Stimulated activated CD4-positive, alpha-beta T cell treated with anti-CD3 and anti-CD28 coated beads, Interleukin-4, amount 100 ng/mL, for 48 hours (primary cell): ENCODE results near the gene NAALADL2.

ENCODE experiments used
- DNase-seq, 2 donors: peaks; one replicate each; pipeline ENCODE4 v3.0.0-alpha.2; 2020; ENCODE audit warnings: low read depth in 2 of 2

The NAALADL2 gene

GRCh38 chr3:175307642-175308041, 448.5 kb downstream of the NAALADL2 start:
- DNase-seq: no peak

GRCh38 chr3:175308097-175308496, 449.0 kb downstream of the NAALADL2 start:
- DNase-seq: no peak

GRCh38 chr3:175310046-175310445, 450.9 kb downstream of the NAALADL2 start:
- no peak for DNase-seq

- DNase-seq: no peak
Measured at GRCh38 chr3:175311404-175311803, 452.3 kb downstream of the NAALADL2 start.

- DNase-seq: no peak
Measured at GRCh38 chr3:175311946-175312345, 452.8 kb downstream of the NAALADL2 start.

- DNase-seq: no peak
Measured at GRCh38 chr3:175312791-175313190, 453.7 kb downstream of the NAALADL2 start.

GRCh38 chr3:175316799-175317198, 457.7 kb downstream of the NAALADL2 start:
- no peak for DNase-seq

- no peak for DNase-seq
Measured at GRCh38 chr3:175325440-175325839, 466.3 kb downstream of the NAALADL2 start.

GRCh38 chr3:175326041-175326440, 466.9 kb downstream of the NAALADL2 start:
- DNase-seq: no peak

- no peak for DNase-seq
Measured at GRCh38 chr3:175329373-175329772, 470.2 kb downstream of the NAALADL2 start.

GRCh38 chr3:175335229-175335628, 476.1 kb downstream of the NAALADL2 start:
- no peak for DNase-seq

GRCh38 chr3:175336406-175337133, 477.4 kb downstream of the NAALADL2 start:
- DNase-seq: no peak

- no peak for DNase-seq
Measured at GRCh38 chr3:175337631-175338030, 478.5 kb downstream of the NAALADL2 start.

- no peak for DNase-seq
Measured at GRCh38 chr3:175338775-175339535, 479.8 kb downstream of the NAALADL2 start.

GRCh38 chr3:175340338-175341015, 481.3 kb downstream of the NAALADL2 start:
- DNase-seq: no peak

- DNase-seq: no peak
Measured at GRCh38 chr3:175342196-175342595, 483.1 kb downstream of the NAALADL2 start.

GRCh38 chr3:175343946-175344345, 484.8 kb downstream of the NAALADL2 start:
- DNase-seq: no peak

GRCh38 chr3:175346573-175347356, 487.6 kb downstream of the NAALADL2 start:
- DNase-seq: no peak

GRCh38 chr3:175349168-175349567, 490.0 kb downstream of the NAALADL2 start:
- no peak for DNase-seq

GRCh38 chr3:175355801-175356335, 496.7 kb downstream of the NAALADL2 start:
- DNase-seq: no peak

- no peak for DNase-seq
Measured at GRCh38 chr3:175356899-175357324, 497.8 kb downstream of the NAALADL2 start.
